GM10847 (cell line): ENCODE data around the gene TGFB2.

Source experiments
- POLR2A ChIP-seq: IDR thresholded peaks from 2 replicates; pipeline ENCODE4 v1.6.1; 2011; ENCODE audit not compliant: insufficient read length; ENCODE audit errors: extremely low read depth

The TGFB2 gene

DNA sequence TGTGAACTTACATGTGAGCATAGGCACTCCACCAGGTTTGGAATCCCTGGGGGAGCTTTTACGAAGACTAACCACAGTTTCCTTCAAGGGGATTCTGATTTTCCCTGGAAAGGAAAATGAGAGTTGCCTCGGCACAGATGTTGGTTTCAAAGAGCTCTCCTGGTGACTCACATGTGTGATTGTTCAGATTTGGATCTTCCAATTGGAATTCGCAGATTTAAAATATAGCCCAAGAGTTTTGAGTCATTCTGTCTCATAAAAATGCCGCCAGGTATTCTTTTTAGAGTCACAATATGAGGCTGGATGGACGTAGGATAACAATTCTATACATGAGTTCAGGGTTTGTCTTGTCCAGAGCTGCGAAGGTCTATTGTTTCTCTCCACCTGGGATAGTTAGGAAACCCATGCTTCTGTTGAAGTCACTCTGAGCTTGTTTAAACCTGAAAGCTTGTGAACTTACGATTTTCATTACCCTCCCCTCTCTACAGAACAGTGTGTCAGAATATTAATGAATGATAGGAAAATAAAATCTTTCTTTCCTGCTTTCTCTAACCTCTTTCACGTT, 64.9 kb downstream of the TGFB2 start:
- no peak for TF ChIP-seq POLR2A

DNA sequence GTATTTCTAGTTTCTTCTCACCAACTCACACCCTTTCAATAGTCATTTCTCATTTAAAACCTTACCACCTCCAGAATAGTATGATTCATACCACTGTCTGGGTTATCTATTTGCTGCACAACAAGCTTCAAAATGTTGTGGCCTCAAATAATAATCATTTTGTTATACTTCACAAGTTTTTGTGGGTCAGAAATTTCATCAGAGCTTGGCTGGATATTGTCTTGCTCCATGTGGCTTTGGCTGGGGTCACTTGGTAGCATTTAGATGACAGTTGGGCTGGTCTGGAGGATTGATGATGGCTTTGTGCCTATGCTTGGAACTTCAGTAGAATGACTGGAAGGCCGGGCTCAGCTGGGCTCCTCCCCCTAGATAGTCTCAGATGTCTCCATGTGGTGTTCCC, 66.0 kb downstream of the TGFB2 start:
- TF ChIP-seq POLR2A = no peak

- TF ChIP-seq POLR2A = no peak
Measured at GRCh38 chr1:218412171-218412570, 67.0 kb downstream of the TGFB2 start.

DNA sequence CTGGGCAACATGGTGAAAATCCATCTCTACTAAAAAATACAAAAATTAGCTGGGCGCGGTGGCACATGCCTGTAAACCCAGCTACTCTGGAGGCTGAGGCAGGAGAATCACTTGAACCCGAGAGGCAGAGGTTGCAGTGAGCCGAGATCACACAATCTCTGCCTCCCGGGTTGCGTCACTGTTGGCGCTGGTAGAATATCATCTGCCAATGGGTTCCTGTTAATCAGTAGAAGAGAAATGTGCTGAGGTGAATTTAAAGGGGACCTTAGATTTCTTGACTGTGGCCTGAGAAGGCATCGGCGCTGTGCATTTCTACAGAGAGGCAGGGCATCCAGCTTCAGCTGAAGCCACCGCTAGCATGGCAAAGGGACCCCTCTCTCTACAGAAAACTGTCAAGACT, 68.0 kb downstream of the TGFB2 start:
- TF ChIP-seq POLR2A = no peak

DNA sequence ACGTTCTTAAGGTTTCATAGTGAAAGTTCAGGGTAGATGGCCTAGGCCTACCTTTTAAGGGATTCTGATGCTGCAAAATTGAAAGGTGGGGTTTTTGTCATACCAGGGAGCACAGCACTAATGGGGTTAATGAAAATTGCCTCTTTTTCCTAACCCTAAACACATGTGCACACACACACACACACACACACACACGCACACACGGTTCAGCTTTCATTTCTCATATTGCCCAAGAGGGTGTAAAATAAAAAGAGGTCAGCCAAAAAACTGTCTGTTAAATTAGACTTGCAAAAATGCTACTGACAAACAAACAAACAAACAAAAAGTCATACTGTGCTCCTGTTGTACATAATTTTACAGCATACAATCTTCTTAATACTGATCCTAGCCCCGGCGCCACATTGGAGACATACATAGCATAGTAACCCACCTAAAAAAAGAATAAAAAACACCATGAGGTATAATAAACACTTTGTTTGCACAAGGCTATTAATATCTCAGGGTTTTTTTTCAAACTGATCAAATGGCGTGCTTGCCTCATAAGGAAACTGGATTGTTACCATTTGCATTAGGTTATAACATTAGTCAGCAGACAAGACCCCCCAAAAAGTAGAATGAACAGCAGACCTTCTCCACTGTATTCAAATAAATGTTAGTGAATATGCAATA, 69.1 kb downstream of the TGFB2 start:
- no peak for TF ChIP-seq POLR2A

DNA sequence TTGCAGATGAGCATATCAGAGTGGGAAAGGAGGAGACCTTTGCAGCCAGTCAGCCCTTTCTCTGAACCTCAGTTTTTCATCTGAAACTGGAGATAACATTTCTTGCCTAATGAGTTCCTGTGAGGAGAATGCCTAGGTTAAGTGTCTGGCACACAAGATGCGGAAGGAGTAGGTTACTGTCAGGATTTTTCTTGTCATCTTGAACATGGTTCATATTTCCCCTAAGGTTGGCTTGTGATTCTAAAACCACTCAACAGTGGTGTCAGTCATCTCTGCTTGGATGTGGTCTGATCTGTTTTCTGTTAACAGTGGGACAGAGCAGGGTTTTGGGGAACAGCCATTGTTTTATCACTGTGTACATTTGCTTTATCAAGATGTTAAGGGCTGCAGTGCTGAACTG, 70.6 kb downstream of the TGFB2 start:
- TF ChIP-seq POLR2A = no peak

DNA sequence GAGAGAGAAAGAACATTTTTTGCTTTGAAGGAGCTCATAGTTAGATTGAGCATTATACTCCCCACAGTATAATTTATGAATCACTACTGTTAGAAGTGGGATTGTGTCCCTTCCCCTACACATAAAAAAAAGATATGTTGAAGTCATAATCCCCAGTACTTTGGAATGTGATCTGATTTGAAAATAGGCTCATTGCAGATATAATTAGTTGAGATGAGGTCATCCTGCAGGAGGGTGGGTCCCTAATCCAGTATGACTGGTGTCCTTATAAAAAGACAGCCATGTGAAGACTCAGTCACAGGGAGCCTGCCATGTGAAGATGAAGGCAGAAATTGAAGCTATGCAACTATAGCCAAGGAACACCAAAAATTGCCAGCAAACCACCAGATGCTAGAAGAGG, 76.4 kb downstream of the TGFB2 start:
- TF ChIP-seq POLR2A = no peak

DNA sequence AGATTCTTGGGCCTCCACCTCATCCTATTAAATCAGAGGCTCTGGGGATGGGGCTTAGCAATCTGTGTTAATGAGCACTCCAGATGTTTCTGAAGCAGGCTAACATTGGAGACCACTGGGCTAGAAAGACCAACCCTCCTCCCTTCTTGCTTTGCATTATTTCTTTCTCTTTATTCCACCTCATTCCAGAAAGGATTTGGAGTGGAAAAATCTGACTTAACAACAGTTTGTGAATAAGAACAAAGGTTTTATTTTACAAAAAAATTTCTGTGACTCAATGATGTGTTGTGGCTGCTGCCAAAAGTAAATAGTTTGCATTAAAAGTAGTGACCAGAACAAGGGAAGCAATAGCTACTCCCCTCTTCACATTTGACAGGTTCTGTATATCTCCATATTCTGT, 79.4 kb downstream of the TGFB2 start:
- no peak for TF ChIP-seq POLR2A

DNA sequence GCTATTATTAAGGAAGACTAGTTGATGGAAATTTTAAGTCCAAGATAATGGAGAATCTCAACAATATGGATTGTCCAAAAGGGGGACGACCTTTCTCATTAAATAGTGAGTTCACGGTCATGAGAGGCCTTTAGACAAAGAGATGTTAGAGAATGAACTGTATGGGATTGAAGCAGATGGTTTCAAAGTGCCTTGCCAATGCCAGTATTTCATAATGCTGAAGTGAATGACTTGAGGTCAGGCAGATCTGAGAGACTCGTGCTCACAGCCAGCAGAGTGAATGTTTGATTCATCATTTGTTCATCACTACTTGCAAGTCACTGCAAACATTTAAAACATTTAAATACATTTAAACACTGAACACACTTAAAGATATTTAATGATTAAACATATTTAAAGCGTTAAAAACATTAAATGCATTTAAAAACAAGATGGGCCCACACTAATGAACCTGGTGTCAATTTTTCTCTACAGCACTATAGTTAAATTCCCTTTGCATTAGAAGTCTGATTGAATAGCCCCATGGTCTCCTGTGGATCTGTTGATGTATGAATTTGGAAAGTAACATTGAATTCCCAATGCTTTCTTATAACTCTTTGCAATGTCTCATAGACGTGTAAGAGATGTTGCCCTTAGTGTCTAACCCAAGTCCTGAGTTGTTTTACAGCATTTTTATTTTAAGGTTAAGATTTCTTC, 80.7 kb downstream of the TGFB2 start:
- TF ChIP-seq POLR2A = no peak

- no peak for TF ChIP-seq POLR2A
Measured at GRCh38 chr1:218426343-218426657, 81.2 kb downstream of the TGFB2 start.

DNA sequence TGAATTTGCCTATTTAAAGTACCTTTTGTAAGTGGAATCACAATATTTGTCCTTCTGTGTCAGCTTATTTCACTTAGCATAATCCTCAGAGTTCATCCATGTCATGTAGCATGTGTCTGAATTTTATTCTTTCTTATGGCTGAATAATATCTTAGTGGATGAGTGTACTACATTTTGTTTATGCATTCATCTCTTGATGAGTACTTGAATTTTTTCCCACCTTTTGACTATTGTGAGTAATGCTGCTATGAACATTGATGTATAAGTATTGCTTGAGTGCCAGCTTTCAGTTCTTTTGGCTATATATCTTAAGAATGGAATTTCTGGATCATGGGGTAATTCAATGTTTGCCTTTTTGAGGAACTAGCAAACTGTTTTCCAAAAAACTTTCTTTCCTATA, 84.2 kb downstream of the TGFB2 start:
- TF ChIP-seq POLR2A = no peak

- no peak for TF ChIP-seq POLR2A
Measured at GRCh38 chr1:218430346-218430745, 85.2 kb downstream of the TGFB2 start.

GRCh38 chr1:218430822-218431221, 85.7 kb downstream of the TGFB2 start:
- TF ChIP-seq POLR2A = no peak

GRCh38 chr1:218431476-218431875, 86.3 kb downstream of the TGFB2 start:
- no peak for TF ChIP-seq POLR2A

GRCh38 chr1:218433744-218434143, 88.6 kb downstream of the TGFB2 start:
- TF ChIP-seq POLR2A = no peak

DNA sequence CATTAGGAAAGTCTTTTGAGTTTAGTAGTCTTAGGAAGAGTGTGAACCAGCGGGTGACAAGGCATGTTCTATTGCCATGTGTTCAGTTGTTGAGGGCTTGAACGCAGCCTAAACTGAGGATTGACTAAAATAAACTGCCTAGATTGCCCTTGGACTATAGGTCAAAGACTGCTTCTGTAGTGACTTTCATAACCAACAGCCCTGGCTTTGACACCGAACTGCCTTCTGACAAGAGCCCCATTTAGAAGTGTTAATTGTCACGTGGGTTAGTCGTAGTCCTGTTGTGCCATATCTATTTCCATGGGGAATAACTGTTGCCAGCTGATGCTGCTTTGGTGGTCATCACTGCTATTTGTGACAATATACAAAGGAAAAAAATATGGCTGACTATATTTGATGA, 90.4 kb downstream of the TGFB2 start:
- TF ChIP-seq POLR2A = no peak

- TF ChIP-seq POLR2A = no peak
Measured at GRCh38 chr1:218436346-218436745, 91.2 kb downstream of the TGFB2 start.

DNA sequence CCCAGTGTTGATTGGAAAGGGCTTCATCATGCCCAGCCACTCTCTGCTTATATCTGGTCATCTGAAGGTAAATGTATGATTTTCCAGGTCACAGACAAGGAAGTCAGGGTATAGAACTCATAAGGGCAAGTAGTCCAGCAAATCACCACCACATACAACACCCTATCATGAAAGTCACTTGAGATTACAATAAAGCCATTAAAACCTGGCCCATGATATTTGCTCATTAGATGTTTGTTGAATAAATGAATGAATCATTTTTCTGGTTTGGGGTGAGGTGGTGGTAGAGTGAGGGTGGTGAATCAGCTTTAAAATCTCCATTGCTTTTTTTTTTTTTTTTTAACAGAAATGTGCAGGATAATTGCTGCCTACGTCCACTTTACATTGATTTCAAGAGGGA, 91.9 kb downstream of the TGFB2 start:
- no peak for TF ChIP-seq POLR2A
